Right atrium auricular region (tissue), 2 donors: Measurements from ENCODE around the gene XXYLT1. TPM values are rescaled to one million over a fixed set of nuclear protein-coding genes. Genes with fewer than 3 reads are reported as not detected.

Experiments used
- DNase-seq: peaks from one replicate; pipeline ENCODE4 v3.0.0-alpha.2; 2019; ENCODE audit warnings: low spot score
- H3K27ac ChIP-seq, 2 donors: fragments of 200-600 bp; sonication (generic); 1 replicate in 1 of 2; 2 replicates in 1 of 2; pipeline ENCODE4 v1.5.1; 2016 to 2019
- H3K27me3 ChIP-seq, 2 donors: fragments of 200-600 bp; sonication (generic); one replicate each; pipeline versions ENCODE4 v1.5.1 to v1.6.0; 2017 to 2019
- H3K36me3 ChIP-seq: fragments of 200-600 bp; sonication (generic); one replicate; pipeline ENCODE4 v1.5.1; 2016
- H3K4me1 ChIP-seq, 2 donors: fragments of 200-600 bp; sonication (generic); one replicate each; pipeline versions ENCODE4 v1.5.1 to v1.6.0; 2017 to 2019
- H3K4me3 ChIP-seq, 2 donors: fragments of 200-600 bp; sonication (generic); 1 replicate in 1 of 2; 2 replicates in 1 of 2; pipeline ENCODE4 v1.5.1; 2017 to 2019; ENCODE audit warnings: mild to moderate bottlenecking in 1 of 2, moderate library complexity in 1 of 2
- H3K9me3 ChIP-seq, 2 donors: fragments of 200-600 bp; sonication (generic); one replicate each; pipeline ENCODE4 v1.5.1; 2019
- total RNA-seq, 2 donors: library from RNA; depleted of rRNA; stranded (reverse); fragments of >200 nt; gene quantifications; one replicate each; pipeline ENCODE4 v1.1.0, GENCODE V29; 2016
- TF ChIP-seq, protein P1 (sequence below), 2 donors: fragments of 200-600 bp; sonication (generic); IDR thresholded peaks; one replicate each; pipeline ENCODE4 v1.5.1; 2019; ENCODE audit warnings: antibody characterized with exemption in 2 of 2

XXYLT1 gene
- total RNA-seq, 2 donors from 2014 or later = 4.6 to 6.7 TPM

- no peaks in the 10 kb centered on the region for H3K36me3 ChIP-seq
- peaks cover 0 to 28% of the 10 kb centered on the region in 2 donors for H3K4me1 ChIP-seq
- no peaks in the 10 kb centered on the region for H3K9me3 ChIP-seq
- H3K27ac ChIP-seq = peak overlapping the region; percentile 86 to 88
- DNase-seq = no peak
- H3K4me3 ChIP-seq = peak overlapping the region in 1 of 2 donors; percentile 68
- H3K27me3 ChIP-seq = no peaks in the 10 kb centered on the region
- TF ChIP-seq, protein P1, sequence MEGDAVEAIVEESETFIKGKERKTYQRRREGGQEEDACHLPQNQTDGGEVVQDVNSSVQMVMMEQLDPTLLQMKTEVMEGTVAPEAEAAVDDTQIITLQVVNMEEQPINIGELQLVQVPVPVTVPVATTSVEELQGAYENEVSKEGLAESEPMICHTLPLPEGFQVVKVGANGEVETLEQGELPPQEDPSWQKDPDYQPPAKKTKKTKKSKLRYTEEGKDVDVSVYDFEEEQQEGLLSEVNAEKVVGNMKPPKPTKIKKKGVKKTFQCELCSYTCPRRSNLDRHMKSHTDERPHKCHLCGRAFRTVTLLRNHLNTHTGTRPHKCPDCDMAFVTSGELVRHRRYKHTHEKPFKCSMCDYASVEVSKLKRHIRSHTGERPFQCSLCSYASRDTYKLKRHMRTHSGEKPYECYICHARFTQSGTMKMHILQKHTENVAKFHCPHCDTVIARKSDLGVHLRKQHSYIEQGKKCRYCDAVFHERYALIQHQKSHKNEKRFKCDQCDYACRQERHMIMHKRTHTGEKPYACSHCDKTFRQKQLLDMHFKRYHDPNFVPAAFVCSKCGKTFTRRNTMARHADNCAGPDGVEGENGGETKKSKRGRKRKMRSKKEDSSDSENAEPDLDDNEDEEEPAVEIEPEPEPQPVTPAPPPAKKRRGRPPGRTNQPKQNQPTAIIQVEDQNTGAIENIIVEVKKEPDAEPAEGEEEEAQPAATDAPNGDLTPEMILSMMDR (IDR thresholded peaks at IDR 0.05) = no peak
These were observed 11.8 kb downstream of the XXYLT1 start for GRCh38 chr3:195259154-195259474.

- Histone ChIP-seq H3K27ac (peak overlapping the region; percentile 86 to 88), H3K27me3 (no peaks in the 10 kb centered on the region), H3K4me3 (peak overlapping the region in 1 of 2 donors; percentile 68), H3K4me1 (peaks cover 0 to 28% of the 10 kb centered on the region in 2 donors), H3K36me3 (no peaks in the 10 kb centered on the region), H3K9me3 (no peaks in the 10 kb centered on the region)
- peak; percentile 58 for DNase-seq
- TF ChIP-seq, protein P1 (IDR thresholded peaks at IDR 0.05) = no peak
These were observed 12.4 kb downstream of the XXYLT1 start for GRCh38 chr3:195258449-195259153.

DNA sequence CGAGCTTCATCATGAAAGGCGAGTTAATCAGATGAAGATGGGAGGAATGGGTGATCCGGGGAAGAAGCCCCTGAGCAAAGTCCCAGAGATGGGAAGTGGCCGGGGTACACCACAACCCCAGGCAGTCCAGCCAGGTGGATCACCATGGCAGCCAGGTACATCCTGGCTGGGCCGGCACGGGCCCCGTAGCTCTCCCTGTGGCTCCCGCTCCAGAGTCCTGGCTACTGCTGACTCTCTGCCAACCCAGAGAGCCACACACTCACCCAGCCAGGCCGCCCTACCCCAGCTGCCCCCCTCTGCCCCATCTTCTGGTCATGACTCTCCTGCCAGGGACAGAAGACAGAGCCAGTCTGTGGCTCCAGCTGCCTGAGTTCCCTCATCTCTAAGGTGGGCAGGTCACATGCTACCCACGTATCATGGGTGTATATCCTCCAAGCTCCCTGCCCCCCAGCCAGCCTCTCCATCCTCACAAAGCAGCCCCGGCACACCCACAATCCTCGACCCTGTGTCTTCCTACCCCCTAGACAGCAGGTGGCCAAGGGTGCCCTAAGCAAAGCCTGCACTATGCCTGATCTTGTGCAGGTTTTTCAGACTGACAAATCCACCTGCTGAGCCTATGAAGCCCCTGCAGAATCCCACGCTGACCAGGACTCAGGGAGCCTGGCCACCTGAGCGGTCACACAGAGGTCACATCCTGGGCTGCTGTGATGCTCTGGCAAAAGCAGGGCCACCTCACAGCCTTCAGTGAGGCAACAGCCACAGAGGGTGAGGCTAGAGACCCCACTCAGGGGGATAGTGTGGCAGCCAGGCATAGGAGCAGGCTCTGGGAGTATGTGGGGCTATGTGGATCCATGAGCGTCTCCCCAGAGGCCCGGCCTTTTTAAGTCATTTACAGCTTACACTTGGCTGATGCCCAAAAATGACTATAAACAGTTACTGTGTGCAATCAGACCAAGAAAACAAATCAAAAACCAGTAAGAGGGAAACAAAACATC, 13.2 kb downstream of the XXYLT1 start:
- peak overlapping the region in 1 of 2 donors; percentile 88 for H3K27ac ChIP-seq
- TF ChIP-seq, protein P1 (IDR thresholded peaks at IDR 0.05) = no peak
- no peaks in the 10 kb centered on the region for H3K27me3 ChIP-seq
- peaks cover 0 to 28% of the 10 kb centered on the region in 2 donors for H3K4me1 ChIP-seq
- no peaks in the 10 kb centered on the region for H3K9me3 ChIP-seq
- no peaks in the 10 kb centered on the region for H3K36me3 ChIP-seq
- DNase-seq = no peak
- H3K4me3 ChIP-seq = no peak overlapping the region

GRCh38 chr3:195256639-195257453, 14.1 kb downstream of the XXYLT1 start:
- H3K27ac ChIP-seq = no peak overlapping the region
- no peak overlapping the region for H3K4me3 ChIP-seq
- H3K27me3 ChIP-seq = no peaks in the 10 kb centered on the region
- H3K9me3 ChIP-seq = no peaks in the 10 kb centered on the region
- H3K36me3 ChIP-seq = no peaks in the 10 kb centered on the region
- TF ChIP-seq, protein P1 (IDR thresholded peaks at IDR 0.05) = no peak
- H3K4me1 ChIP-seq = peaks cover 0 to 28% of the 10 kb centered on the region in 2 donors
- DNase-seq = no peak
